Osteoblast (primary cell): ENCODE results near the gene FKBP2. TPM values are rescaled to one million over a fixed set of nuclear protein-coding genes. Genes with fewer than 3 reads are reported as not detected.
A peak's percentile ranks its signal among the peaks of the same experiment; 100 is the strongest.

ENCODE experiments used
- DNase-seq: peaks from one replicate; pipeline ENCODE4 v3.0.0; 2011; ENCODE audit warnings: low spot score, mixed read lengths; ENCODE audit not compliant: insufficient read length; ENCODE audit errors: missing footprints
- H2AFZ ChIP-seq: 2 replicates; pipeline ENCODE4 v1.6.0; 2011; ENCODE audit warnings: mild to moderate bottlenecking, low read length
- H3K27ac ChIP-seq: 2 replicates; pipeline ENCODE4 v1.5.1; 2011; ENCODE audit warnings: mild to moderate bottlenecking, low read depth, low read length, moderate library complexity
- H3K27me3 ChIP-seq: 2 replicates; pipeline ENCODE4 v1.6.0; 2012; ENCODE audit warnings: mild to moderate bottlenecking, control low read depth, inconsistent platforms, low read length, moderate library complexity; ENCODE audit not compliant: insufficient read depth
- H3K36me3 ChIP-seq: 2 replicates; pipeline ENCODE4 v1.5.1; 2011; ENCODE audit warnings: mild to moderate bottlenecking, low read length, control low read depth, moderate library complexity; ENCODE audit not compliant: insufficient read depth
- H3K4me1 ChIP-seq: 2 replicates; pipeline ENCODE4 v1.5.1; 2011; ENCODE audit warnings: mild to moderate bottlenecking, low read length, control low read depth, moderate library complexity; ENCODE audit not compliant: insufficient read depth
- H3K4me2 ChIP-seq: 2 replicates; pipeline ENCODE4 v1.6.0; 2011; ENCODE audit warnings: mild to moderate bottlenecking, low read length; ENCODE audit not compliant: insufficient read depth
- H3K4me3 ChIP-seq: fragments of 200-600 bp; sonication (generic); 3 replicates; pipeline ENCODE4 v1.5.1; 2012; ENCODE audit warnings: mild to moderate bottlenecking, low read length, inconsistent platforms; ENCODE audit not compliant: insufficient read depth
- H3K79me2 ChIP-seq: 2 replicates; pipeline ENCODE4 v1.6.0; 2012; ENCODE audit warnings: mild to moderate bottlenecking, low read length, control low read depth, inconsistent platforms; ENCODE audit not compliant: insufficient read depth
- H3K9me3 ChIP-seq: 2 replicates; pipeline ENCODE4 v1.5.1; 2011; ENCODE audit warnings: low read depth, low read length, control low read depth
- H4K20me1 ChIP-seq: 2 replicates; pipeline ENCODE4 v1.6.0; 2012; ENCODE audit warnings: mild to moderate bottlenecking, low read length, control low read depth; ENCODE audit not compliant: insufficient read depth
- CTCF ChIP-seq: IDR thresholded peaks from 2 replicates; pipeline ENCODE4 v1.5.1; 2011; ENCODE audit warnings: mild to moderate bottlenecking, low read depth, low read length, moderate library complexity; ENCODE audit errors: extremely low read depth
- total RNA-seq: library from RNA; depleted of rRNA; stranded (reverse); fragments of >200 nt; gene quantifications from 2 replicates; pipeline ENCODE4 v1.2.3, GENCODE V29; 2012

The FKBP2 gene
- total RNA-seq, 1 donor: 31.1 TPM

GRCh38 chr11:64208086-64208795, 32.7 kb upstream of the FKBP2 start:
- H2AFZ ChIP-seq: no peak overlapping the region
- H3K79me2 ChIP-seq: no peaks in the 10 kb centered on the region
- peaks cover 10% of the 10 kb centered on the region for H3K4me1 ChIP-seq
- peak overlapping the region; percentile 72 for H3K27ac ChIP-seq
- H3K4me3 ChIP-seq: peak overlapping the region; percentile 33
- H3K27me3 ChIP-seq: no peaks in the 10 kb centered on the region
- H3K36me3 ChIP-seq: peaks cover 20% of the 10 kb centered on the region
- TF ChIP-seq CTCF: no peak
- H3K4me2 ChIP-seq: no peak overlapping the region
- no peaks in the 10 kb centered on the region for H4K20me1 ChIP-seq
- H3K9me3 ChIP-seq: no peaks in the 10 kb centered on the region
- DNase-seq: peak; percentile 73

DNA sequence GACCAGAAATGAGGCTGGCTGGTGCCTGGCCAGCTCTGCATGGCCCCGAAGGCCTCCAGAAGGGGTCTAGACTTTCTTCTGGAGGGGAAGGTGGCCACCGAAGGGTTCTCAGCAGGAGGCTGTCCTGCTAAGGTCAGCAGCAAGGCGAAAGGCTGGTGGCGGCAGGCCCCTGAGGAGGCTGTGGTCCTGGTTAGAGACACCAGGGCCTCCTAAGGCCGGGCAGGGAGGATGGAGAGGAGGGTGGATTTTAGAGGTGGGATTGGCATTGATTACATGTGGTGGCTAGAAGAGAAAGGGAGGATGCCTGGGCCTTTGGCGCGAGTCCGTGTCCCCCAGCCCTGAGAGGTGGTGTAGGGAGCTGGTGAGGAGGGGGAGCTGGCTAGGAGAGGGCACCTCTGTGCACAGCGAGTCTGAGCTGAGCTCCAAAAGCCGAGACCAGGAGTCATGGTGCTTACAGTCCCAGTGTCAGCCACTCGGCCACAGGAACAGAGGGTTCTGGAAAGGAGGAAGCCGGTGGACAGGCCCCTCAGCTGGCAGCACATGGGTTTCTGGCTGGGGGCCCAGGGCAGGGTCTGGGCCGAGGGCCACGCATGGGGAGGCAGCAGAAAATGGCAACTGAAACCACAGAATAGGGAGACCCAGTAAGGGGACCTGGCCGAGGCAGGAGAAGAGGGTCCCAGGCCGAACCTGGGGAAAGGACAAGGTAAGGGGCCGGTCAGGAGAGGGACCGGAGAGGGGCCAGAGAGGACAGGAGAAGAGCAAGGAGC, 31.9 kb upstream of the FKBP2 start:
- Histone ChIP-seq H3K4me1 (peaks cover 10% of the 10 kb centered on the region), H3K4me3 (no peak overlapping the region), H3K27me3 (no peaks in the 10 kb centered on the region), H3K27ac (no peak overlapping the region), H3K4me2 (no peak overlapping the region), H3K36me3 (peaks cover 13% of the 10 kb centered on the region), H3K9me3 (no peaks in the 10 kb centered on the region), H2AFZ (no peak overlapping the region), H4K20me1 (no peaks in the 10 kb centered on the region), H3K79me2 (no peaks in the 10 kb centered on the region)
- peak; percentile 80 for DNase-seq
- no peak for TF ChIP-seq CTCF

- no peaks in the 10 kb centered on the region for H3K27me3 ChIP-seq
- no peak for TF ChIP-seq CTCF
- H3K36me3 ChIP-seq: peaks cover 9% of the 10 kb centered on the region
- no peaks in the 10 kb centered on the region for H4K20me1 ChIP-seq
- H2AFZ ChIP-seq: no peak overlapping the region
- H3K4me3 ChIP-seq: no peak overlapping the region
- H3K9me3 ChIP-seq: no peaks in the 10 kb centered on the region
- DNase-seq: no peak
- H3K27ac ChIP-seq: no peak overlapping the region
- no peaks in the 10 kb centered on the region for H3K79me2 ChIP-seq
- peaks cover 6% of the 10 kb centered on the region for H3K4me1 ChIP-seq
- no peak overlapping the region for H3K4me2 ChIP-seq
Measured at GRCh38 chr11:64209563-64209843, 31.4 kb upstream of the FKBP2 start.

DNA sequence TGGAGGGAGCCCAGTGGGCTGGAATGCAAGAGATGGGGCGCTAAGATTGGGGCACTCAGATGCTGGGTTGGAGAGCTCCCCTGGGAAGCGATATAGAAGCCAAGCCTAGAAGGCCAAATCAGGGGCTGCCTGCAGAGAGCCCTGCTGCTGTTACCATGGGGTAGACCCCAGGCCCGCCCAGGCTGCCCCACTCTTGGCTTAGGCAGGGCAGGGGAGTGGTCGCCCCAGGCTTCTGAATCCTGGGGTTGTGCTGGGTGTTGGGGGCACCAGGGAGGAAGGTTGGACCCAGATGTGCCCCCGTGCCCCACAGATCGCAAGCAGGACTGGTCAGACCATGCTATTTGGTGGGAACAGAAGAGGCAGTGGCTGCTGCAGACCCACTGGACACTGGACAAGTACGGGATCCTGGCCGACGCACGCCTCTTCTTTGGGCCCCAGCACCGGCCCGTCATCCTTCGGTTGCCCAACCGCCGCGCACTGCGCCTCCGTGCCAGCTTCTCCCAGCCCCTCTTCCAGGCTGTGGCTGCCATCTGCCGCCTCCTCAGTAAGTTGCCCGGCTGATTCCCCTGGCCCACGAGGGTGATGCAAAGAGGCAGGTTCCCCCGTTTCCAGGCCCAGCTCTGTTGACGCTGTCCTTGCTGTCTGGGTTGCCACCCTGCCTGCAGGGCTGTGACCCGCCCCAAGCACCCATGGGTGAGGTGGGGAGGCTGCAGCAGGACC, 30.4 kb upstream of the FKBP2 start:
- H3K79me2 ChIP-seq: no peaks in the 10 kb centered on the region
- no peaks in the 10 kb centered on the region for H3K9me3 ChIP-seq
- no peak overlapping the region for H2AFZ ChIP-seq
- H3K27ac ChIP-seq: no peak overlapping the region
- no peaks in the 10 kb centered on the region for H3K27me3 ChIP-seq
- H3K4me2 ChIP-seq: no peak overlapping the region
- H3K36me3 ChIP-seq: peaks cover 6% of the 10 kb centered on the region
- no peaks in the 10 kb centered on the region for H4K20me1 ChIP-seq
- H3K4me1 ChIP-seq: peaks cover 6% of the 10 kb centered on the region
- DNase-seq: peak; percentile 48
- TF ChIP-seq CTCF: no peak
- H3K4me3 ChIP-seq: no peak overlapping the region
